ENCODE data around the gene SSTR3.
A peak's percentile ranks its signal among the peaks of the same experiment; 100 is the strongest.

The SSTR3 gene

DNA sequence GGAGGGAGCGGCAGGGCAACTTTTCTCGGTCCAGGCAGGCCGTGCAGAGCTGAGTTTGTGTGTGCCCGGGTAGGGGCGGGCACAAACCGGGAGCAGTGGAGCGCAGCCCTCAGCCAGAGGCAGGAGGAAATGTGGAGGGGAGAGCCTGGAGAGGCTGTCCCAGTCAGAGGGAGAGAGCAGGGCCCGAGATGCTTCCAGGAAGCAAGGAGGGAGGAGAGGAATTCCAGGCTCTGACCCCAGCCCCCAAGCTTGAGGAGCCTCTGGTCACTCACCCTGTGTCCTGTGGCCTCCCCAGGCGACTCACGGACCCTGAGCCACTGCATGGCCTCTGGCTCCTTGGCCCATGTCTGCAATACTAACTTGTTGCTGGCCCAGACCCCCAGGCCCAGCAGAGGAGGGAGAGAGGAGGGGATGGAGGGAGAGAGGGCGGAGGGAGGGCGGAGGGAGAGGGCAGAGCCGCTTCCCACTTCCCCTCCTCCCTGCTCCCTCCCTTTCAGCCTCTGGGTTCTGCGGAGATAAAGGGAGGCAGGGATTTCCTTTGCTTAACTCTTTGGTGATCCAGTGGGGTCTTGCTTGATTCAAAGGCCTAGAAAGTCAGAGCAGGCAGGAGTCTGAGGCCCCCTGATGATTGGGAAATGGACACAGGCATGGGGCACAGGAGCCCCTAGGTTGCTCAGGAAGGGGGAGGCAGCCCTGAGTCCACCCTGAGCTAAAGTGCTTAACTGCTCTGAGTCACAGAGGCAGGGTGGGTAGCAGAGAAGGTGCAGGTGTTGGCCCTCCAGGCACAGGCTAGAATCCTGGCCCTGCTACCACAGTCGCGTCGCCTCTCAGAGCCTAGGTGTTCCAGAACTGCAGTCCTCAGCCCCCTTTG lies 24.2 kb downstream of the SSTR3 start, which contains the start of gene C1QTNF6:
TSS of gene C1QTNF6 (minus strand) at position 357 of the 871 bp plus-strand sequence. CDS start at position 323, 34 bp downstream.
- TF ChIP-seq CTCF (IDR thresholded peaks at IDR 0.05; ENCODE audit: extremely low read depth, missing control alignments): no peak
- no peak for DNase-seq (ENCODE audit: low spot score)

- DNase-seq (ENCODE audit: low spot score): no peak
- TF ChIP-seq CTCF (IDR thresholded peaks at IDR 0.05; ENCODE audit: extremely low read depth, missing control alignments): no peak
Measured at GRCh38 chr22:37187552-37187890, 24.8 kb downstream of the SSTR3 start.

GRCh38 chr22:37186997-37187522 lies 25.2 kb downstream of the SSTR3 start:
- DNase-seq (ENCODE audit: low spot score): no peak
- no peak for TF ChIP-seq CTCF (IDR thresholded peaks at IDR 0.05; ENCODE audit: extremely low read depth, missing control alignments)

DNA sequence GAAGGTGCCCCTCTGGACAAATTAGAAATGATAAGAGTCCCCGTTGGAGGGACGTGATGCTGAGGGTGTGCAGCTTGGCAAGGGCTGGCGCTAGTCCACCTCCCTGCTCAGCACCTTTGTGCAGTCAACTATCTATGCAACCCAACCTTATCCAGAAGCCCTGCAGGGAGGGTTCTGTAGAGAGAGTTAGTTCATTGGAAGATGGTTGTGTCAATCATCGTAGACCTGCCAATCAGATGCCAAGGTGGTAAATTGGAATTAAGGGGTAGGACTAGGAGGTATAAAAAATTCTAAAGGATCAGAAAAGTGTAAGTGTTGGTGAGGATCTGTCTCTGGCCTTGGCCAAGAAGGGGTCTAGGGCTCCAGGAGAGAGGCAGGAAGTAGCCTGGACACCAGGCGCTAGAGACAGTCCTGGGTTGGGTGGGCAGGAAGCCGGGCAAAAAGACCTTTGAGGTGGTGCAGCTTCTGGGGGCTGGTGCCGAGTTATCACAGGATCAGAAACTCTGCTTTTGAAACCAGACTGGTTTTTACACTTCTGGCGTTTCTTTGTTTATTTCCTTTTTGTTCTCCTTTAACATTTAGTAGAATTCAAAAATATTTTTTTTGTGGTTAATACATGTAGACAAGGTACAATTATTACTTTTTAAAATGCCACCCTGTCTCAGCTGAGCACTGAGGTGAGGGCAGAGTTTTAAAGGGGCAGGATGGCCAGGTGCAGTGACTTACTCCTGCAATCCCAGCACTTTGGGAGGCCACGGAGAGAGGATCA lies 25.9 kb downstream of the SSTR3 start:
- TF ChIP-seq CTCF (IDR thresholded peaks at IDR 0.05; ENCODE audit: extremely low read depth, missing control alignments): no peak
- peak; percentile 83 for DNase-seq (ENCODE audit: low spot score)

DNA sequence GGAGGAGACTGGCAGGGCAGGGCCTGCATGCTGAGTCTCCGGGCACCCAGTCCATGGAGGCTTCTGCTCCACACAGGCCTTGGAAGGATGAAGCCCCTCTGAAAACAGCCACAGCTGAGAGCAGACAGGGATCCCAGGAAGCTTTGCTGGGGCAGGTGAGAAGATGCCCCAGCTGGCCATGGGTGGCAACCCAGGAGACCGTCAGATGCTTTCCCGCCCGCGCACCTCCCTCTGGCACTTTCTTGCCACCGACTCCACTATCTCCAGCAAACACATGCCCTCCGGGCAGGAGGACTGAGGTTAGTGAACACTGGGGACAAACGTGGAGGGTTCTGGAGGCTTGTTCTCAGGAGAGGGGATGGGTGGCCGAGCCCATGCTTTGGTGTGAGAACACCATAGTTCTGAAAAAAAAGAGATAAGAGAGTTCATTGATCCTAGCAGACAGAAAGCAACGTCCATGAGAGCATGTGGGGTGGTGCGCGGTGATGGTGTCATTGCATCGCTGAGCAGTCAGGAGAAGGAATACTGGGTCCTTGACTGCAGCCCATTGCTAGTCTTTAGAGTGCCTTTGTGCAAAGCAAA lies 26.5 kb downstream of the SSTR3 start:
- no peak for TF ChIP-seq CTCF (IDR thresholded peaks at IDR 0.05; ENCODE audit: extremely low read depth, missing control alignments)
- no peak for DNase-seq (ENCODE audit: low spot score)

DNA sequence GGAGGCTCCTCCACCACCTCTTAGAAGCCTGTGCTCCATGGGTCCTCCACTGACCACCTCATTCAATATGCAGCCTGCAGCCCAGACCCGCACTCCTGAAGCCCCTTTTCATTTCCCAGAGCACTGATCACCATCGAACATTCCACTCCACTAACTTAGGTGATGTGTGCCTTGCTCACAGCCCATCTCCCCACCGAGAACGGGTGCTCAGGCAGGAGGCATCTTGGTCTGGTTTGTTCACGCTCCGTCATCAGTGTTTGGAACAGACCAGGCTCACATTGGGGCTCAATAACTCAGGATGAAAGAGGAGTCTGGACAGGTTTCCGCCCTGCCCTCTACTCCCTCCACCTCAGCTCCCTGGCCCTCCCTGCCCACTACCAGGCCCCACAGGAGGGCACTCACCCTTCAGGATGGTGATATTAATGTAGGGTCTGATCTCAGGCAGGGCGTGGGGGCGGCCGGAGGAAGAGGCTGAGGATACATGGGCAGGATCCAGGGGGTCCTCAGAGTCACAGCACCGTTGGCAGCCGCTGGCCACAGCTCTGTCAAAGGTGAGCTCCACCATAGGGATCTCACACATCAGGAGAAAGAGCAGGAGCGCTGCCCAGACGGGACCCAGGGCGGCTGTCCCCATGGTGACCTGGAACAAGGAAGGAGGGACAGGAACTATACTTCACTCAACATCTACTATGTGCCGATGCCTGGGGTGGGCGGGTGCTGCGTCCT lies 27.3 kb downstream of the SSTR3 start:
- DNase-seq (ENCODE audit: low spot score): no peak
- TF ChIP-seq CTCF (IDR thresholded peaks at IDR 0.05; ENCODE audit: extremely low read depth, missing control alignments): no peak
